ENCODE measurements around the gene IMMP1L. TPM values are rescaled to one million over a fixed set of nuclear protein-coding genes. Genes with fewer than 3 reads are reported as not detected.

IMMP1L gene
- polyA plus RNA-seq, 1 donor (not counting 4 experiments of a cell fraction or from before 2014, with no cell fraction given): 39.8 TPM

DNA sequence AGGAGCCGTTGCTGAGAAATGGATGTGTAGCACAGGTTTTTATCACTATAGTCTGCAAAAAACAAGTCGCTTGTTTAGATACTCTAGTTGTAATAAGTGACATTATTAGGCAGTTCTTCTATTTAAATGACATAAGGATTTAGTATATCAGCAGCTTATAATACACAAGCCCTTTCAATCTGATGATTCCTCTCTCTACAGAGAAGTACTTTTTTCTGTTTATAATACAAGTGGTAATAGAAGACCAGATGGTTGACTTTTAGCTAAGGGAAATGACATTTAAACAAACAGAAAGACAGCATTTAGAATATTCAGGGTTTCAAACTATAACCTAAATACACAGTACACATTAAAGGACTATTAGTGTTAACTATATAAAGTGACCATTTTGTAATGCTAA is 60.4 kb downstream of the IMMP1L start:
- Histone ChIP-seq H3K9me1 (ENCODE audit: control insufficient read depth, extremely low read depth, insufficient read depth, low read length) (no peaks in the 10 kb centered on the region), H3K9ac (ENCODE audit: control insufficient read depth, extremely low read depth, insufficient read depth, low read length) (no peak overlapping the region), H3K36me3 (ENCODE audit: control insufficient read depth in 2 of 2, extremely low read depth in 1 of 2, insufficient read depth in 2 of 2, low read length in 2 of 2) (no peaks in the 10 kb centered on the region), H3K27me3 (ENCODE audit: control insufficient read depth, extremely low read depth, insufficient read depth, low read length) (no peaks in the 10 kb centered on the region), H4K20me1 (ENCODE audit: control insufficient read depth, extremely low read depth, insufficient read depth, low read length) (no peaks in the 10 kb centered on the region), H3K79me2 (ENCODE audit: control insufficient read depth, insufficient read depth, low read length) (no peaks in the 10 kb centered on the region), H2AFZ (ENCODE audit: control insufficient read depth, low read length) (no peak overlapping the region), H3K9me3 (ENCODE audit: control insufficient read depth, low read depth, low read length) (no peaks in the 10 kb centered on the region), H3K4me2 (ENCODE audit: control insufficient read depth, extremely low read depth, insufficient read depth, low read depth, low read length) (no peak overlapping the region), H3K4me1 (ENCODE audit: control insufficient read depth, extremely low read depth, insufficient read depth, low read length) (no peaks in the 10 kb centered on the region), H3K4me3 (ENCODE audit: control insufficient read depth in 2 of 3, extremely low read depth in 1 of 3, insufficient read depth in 2 of 3, low read depth in 1 of 3, low read length in 3 of 3) (no peak overlapping the region), H3K27ac (ENCODE audit: control insufficient read depth, insufficient read depth, low read length) (no peak overlapping the region)
- dilution Hi-C loops (cut with MboI; ENCODE audit: extremely low pct_ligation_motif_present, low sequenced_read_pairs): no loop called here
- FAIRE-seq (no peak), DNase-seq (ENCODE audit: low read depth, low spot score) (no peak)
- no peak for TF ChIP-seq EZH2 (IDR thresholded peaks at IDR 0.05; ENCODE audit: low read length)
- TF ChIP-seq, protein P1, sequence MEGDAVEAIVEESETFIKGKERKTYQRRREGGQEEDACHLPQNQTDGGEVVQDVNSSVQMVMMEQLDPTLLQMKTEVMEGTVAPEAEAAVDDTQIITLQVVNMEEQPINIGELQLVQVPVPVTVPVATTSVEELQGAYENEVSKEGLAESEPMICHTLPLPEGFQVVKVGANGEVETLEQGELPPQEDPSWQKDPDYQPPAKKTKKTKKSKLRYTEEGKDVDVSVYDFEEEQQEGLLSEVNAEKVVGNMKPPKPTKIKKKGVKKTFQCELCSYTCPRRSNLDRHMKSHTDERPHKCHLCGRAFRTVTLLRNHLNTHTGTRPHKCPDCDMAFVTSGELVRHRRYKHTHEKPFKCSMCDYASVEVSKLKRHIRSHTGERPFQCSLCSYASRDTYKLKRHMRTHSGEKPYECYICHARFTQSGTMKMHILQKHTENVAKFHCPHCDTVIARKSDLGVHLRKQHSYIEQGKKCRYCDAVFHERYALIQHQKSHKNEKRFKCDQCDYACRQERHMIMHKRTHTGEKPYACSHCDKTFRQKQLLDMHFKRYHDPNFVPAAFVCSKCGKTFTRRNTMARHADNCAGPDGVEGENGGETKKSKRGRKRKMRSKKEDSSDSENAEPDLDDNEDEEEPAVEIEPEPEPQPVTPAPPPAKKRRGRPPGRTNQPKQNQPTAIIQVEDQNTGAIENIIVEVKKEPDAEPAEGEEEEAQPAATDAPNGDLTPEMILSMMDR (optimal IDR thresholded peaks at IDR 0.05 in 1 of 3, IDR thresholded peaks at IDR 0.05 in 1 of 3, conservative IDR thresholded peaks at IDR 0.05 in 1 of 3; ENCODE audit: extremely low read depth in 1 of 3, insufficient read depth in 2 of 3, low read length in 3 of 3): no peak

DNA sequence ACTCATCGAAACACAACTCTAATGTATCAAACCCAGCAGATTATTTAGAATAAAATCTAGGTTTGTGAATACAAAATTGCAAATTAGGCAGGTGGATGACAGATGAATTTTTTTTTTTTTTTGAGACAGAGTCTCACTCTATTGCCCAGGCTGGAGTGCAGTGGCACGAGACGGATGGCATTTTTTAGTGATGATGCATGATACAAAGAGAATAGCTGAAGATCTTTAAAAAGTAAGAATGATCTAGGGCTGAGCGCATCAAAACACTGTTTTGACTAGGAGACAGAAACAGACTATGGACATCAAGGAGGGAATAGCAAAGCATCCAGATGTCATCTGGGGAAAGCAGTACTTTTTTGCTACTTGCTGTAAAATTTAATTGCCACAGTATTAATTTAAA is 63.8 kb downstream of the IMMP1L start:
- TF ChIP-seq EZH2 (IDR thresholded peaks at IDR 0.05; ENCODE audit: low read length): no peak
- TF ChIP-seq, protein P1 (optimal IDR thresholded peaks at IDR 0.05 in 1 of 3, IDR thresholded peaks at IDR 0.05 in 1 of 3, conservative IDR thresholded peaks at IDR 0.05 in 1 of 3; ENCODE audit: extremely low read depth in 1 of 3, insufficient read depth in 2 of 3, low read length in 3 of 3): no peak
- Histone ChIP-seq H3K4me3 (ENCODE audit: control insufficient read depth in 2 of 3, extremely low read depth in 1 of 3, insufficient read depth in 2 of 3, low read depth in 1 of 3, low read length in 3 of 3) (no peak overlapping the region), H2AFZ (ENCODE audit: control insufficient read depth, low read length) (no peak overlapping the region), H3K79me2 (ENCODE audit: control insufficient read depth, insufficient read depth, low read length) (no peaks in the 10 kb centered on the region), H3K27me3 (ENCODE audit: control insufficient read depth, extremely low read depth, insufficient read depth, low read length) (no peaks in the 10 kb centered on the region), H3K9ac (ENCODE audit: control insufficient read depth, extremely low read depth, insufficient read depth, low read length) (no peak overlapping the region), H3K9me1 (ENCODE audit: control insufficient read depth, extremely low read depth, insufficient read depth, low read length) (no peaks in the 10 kb centered on the region), H3K4me2 (ENCODE audit: control insufficient read depth, extremely low read depth, insufficient read depth, low read depth, low read length) (no peak overlapping the region), H3K4me1 (ENCODE audit: control insufficient read depth, extremely low read depth, insufficient read depth, low read length) (no peaks in the 10 kb centered on the region), H3K27ac (ENCODE audit: control insufficient read depth, insufficient read depth, low read length) (no peak overlapping the region), H3K36me3 (ENCODE audit: control insufficient read depth in 2 of 2, extremely low read depth in 1 of 2, insufficient read depth in 2 of 2, low read length in 2 of 2) (no peaks in the 10 kb centered on the region), H4K20me1 (ENCODE audit: control insufficient read depth, extremely low read depth, insufficient read depth, low read length) (no peaks in the 10 kb centered on the region), H3K9me3 (ENCODE audit: control insufficient read depth, low read depth, low read length) (no peaks in the 10 kb centered on the region)
- dilution Hi-C loops (cut with MboI; ENCODE audit: extremely low pct_ligation_motif_present, low sequenced_read_pairs): no loop called here
- DNase-seq (ENCODE audit: low read depth, low spot score) (no peak), FAIRE-seq (no peak)
